Mesenchymal stem cell (in vitro differentiated cells and primary cell): Measurements from ENCODE around the gene AXIN1.
"Not testable (repeated sequence)": the region's sequence is repeated elsewhere in the genome, so short reads cannot be mapped to it uniquely, and the experiment has no call there.

ENCODE experiments used
- DNase-seq: peaks from one replicate; pipeline ENCODE4 v3.0.0-alpha.2; 2013
- H2AFZ ChIP-seq: one replicate; pipeline ENCODE4 v1.6.1; 2013; ENCODE audit warnings: low read depth, mild to moderate bottlenecking, control low read depth, inconsistent platforms, low read length, moderate library complexity
- H2AK5ac ChIP-seq: 2 replicates; pipeline ENCODE4 v1.6.1; 2013; ENCODE audit warnings: low read length, moderate library complexity, mild to moderate bottlenecking, inconsistent platforms; ENCODE audit not compliant: severe bottlenecking
- H2BK120ac ChIP-seq: one replicate; pipeline ENCODE4 v1.6.1; 2013; ENCODE audit warnings: low read depth, mild to moderate bottlenecking, inconsistent platforms, low read length, moderate library complexity
- H2BK12ac ChIP-seq, 2 experiments: one replicate each; pipeline ENCODE4 v1.6.1; 2013; ENCODE audit warnings: inconsistent platforms in 2 of 2, low read length in 2 of 2, mild to moderate bottlenecking in 2 of 2, moderate library complexity in 2 of 2, control low read depth in 1 of 2
- H2BK15ac ChIP-seq: one replicate; pipeline ENCODE4 v1.6.1; 2013; ENCODE audit warnings: mild to moderate bottlenecking, low read depth, inconsistent platforms; ENCODE audit not compliant: poor library complexity, severe bottlenecking
- H2BK5ac ChIP-seq: 2 replicates; pipeline ENCODE4 v1.6.1; 2013; ENCODE audit warnings: low read depth, mild to moderate bottlenecking, low read length, control low read depth, inconsistent platforms; ENCODE audit not compliant: poor library complexity, severe bottlenecking
- H3K14ac ChIP-seq, 2 experiments: one replicate each; pipeline ENCODE4 v1.6.1; 2013; ENCODE audit warnings: inconsistent platforms in 2 of 2, low read length in 2 of 2, control low read depth in 1 of 2, mild to moderate bottlenecking in 1 of 2, moderate library complexity in 1 of 2
- H3K18ac ChIP-seq, 2 experiments: one replicate each; pipeline ENCODE4 v1.6.1; 2013; ENCODE audit warnings: inconsistent platforms in 2 of 2, low read length in 2 of 2, control low read depth in 1 of 2, low read depth in 1 of 2, mild to moderate bottlenecking in 1 of 2
- H3K23ac ChIP-seq, 2 experiments: one replicate each; pipeline ENCODE4 v1.6.1; 2013; ENCODE audit warnings: inconsistent platforms in 2 of 2, low read length in 2 of 2, mild to moderate bottlenecking in 2 of 2, moderate library complexity in 2 of 2, control low read depth in 1 of 2
- H3K27ac ChIP-seq: 2 replicates; pipeline ENCODE4 v1.5.1; 2013; ENCODE audit warnings: mild to moderate bottlenecking, moderate library complexity, low read length, control low read depth, inconsistent platforms; ENCODE audit not compliant: poor library complexity, severe bottlenecking
- H3K27me3 ChIP-seq, 2 experiments: 2 replicates each; pipeline versions ENCODE4 v1.6.1 to v1.7.0; 2013; ENCODE audit warnings: low read length in 2 of 2, mild to moderate bottlenecking in 2 of 2, moderate library complexity in 2 of 2, control low read depth in 1 of 2, inconsistent platforms in 1 of 2; ENCODE audit not compliant: control insufficient read depth in 1 of 2, insufficient read depth in 1 of 2
- H3K36me3 ChIP-seq, 2 experiments: 2 replicates each; pipeline versions ENCODE4 v1.6.1 to v1.7.0; 2013; ENCODE audit warnings: low read length in 2 of 2, control low read depth in 1 of 2, inconsistent platforms in 1 of 2, low read depth in 1 of 2, mild to moderate bottlenecking in 1 of 2; ENCODE audit not compliant: insufficient read depth in 2 of 2, control insufficient read depth in 1 of 2
- H3K4ac ChIP-seq, 2 experiments: one replicate each; pipeline ENCODE4 v1.6.1; 2013; ENCODE audit warnings: inconsistent platforms in 2 of 2, low read length in 2 of 2, mild to moderate bottlenecking in 2 of 2, moderate library complexity in 2 of 2, control low read depth in 1 of 2, low read depth in 1 of 2
- H3K4me1 ChIP-seq: 2 replicates; pipeline ENCODE4 v1.6.1; 2013; ENCODE audit warnings: low read depth, low read length, control low read depth; ENCODE audit not compliant: control insufficient read depth, insufficient read depth
- H3K4me2 ChIP-seq: 2 replicates; pipeline ENCODE4 v1.6.1; 2013; ENCODE audit warnings: low read length, mild to moderate bottlenecking, inconsistent platforms; ENCODE audit not compliant: poor library complexity, severe bottlenecking
- H3K4me3 ChIP-seq, 2 experiments: 2 replicates each; pipeline versions ENCODE4 v1.5.1 to v1.7.0; 2013; ENCODE audit warnings: low read length in 2 of 2, mild to moderate bottlenecking in 2 of 2, control low read depth in 1 of 2, low read depth in 1 of 2; ENCODE audit not compliant: insufficient read depth in 1 of 2
- H3K79me1 ChIP-seq: replicated peaks from 2 replicates; pipeline ENCODE4 v1.6.1; 2013; ENCODE audit warnings: mild to moderate bottlenecking, control low read depth, low read length, inconsistent platforms; ENCODE audit not compliant: poor library complexity, severe bottlenecking
- H3K9ac ChIP-seq: 2 replicates; pipeline ENCODE4 v1.7.0; 2013; ENCODE audit warnings: mild to moderate bottlenecking, low read length, moderate library complexity
- H3K9me3 ChIP-seq: 2 replicates; pipeline ENCODE4 v1.7.0; 2013; ENCODE audit warnings: mild to moderate bottlenecking, low read length; ENCODE audit not compliant: control insufficient read depth
- H4K8ac ChIP-seq: one replicate; pipeline ENCODE4 v1.6.1; 2013; ENCODE audit warnings: inconsistent platforms, mild to moderate bottlenecking, low read length, moderate library complexity
- H4K91ac ChIP-seq: one replicate; pipeline ENCODE4 v1.6.1; 2013; ENCODE audit warnings: mild to moderate bottlenecking, low read length, inconsistent platforms
- WGBS: methylation state at CpG from one replicate; pipeline ENCODE4 v1.1.7; 2013; ENCODE audit warnings: mixed read lengths; 5-methylcytosine and 5-hydroxymethylcytosine counted together

AXIN1 gene

GRCh38 chr16:378113-378820, 25.7 kb upstream of the AXIN1 start:
- H3K4me3 ChIP-seq, H2AFZ ChIP-seq: not testable (repeated sequence)

DNA sequence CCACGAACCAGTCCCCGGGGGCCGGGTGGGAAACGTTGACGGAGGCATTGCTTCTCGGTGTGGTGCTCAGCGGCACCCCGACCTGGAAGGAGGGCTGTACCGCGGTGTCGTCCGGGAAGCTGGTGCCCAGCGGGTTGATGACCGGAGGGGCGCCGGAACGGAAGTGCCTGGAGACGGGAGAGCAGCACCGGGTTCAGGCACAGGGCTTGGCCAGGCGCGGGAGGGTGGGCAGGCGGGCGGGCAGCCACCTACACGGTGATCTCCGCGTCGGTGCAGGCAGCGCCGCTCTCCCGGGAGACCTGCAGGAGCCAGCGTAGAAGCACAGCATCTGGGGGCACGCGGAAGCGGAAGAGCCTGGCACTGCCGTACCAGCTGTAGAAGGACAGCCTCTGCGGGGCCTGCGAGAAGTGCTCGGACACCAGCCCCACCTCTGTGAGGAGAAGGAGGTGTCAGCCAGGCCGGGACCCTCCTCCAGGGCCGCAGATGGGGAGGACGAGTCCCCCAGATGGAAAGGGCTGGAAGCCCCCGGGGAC, 25.0 kb upstream of the AXIN1 start:
- Histone ChIP-seq H2BK120ac (no peak overlapping the region), H3K18ac (no peak overlapping the region), H3K9ac (no peak overlapping the region), H2BK12ac (no peak overlapping the region), H2AK5ac (no peak overlapping the region), H2BK5ac (no peak overlapping the region), H3K27ac (no peak overlapping the region), H3K9me3 (no peaks in the 10 kb centered on the region), H3K36me3 (peaks cover 43 to 61% of the 10 kb centered on the region in 2 experiments), H4K8ac (no peak overlapping the region), H3K4me3 (no peak overlapping the region), H3K27me3 (no peaks in the 10 kb centered on the region), H2AFZ (no peak overlapping the region), H3K4ac (no peak overlapping the region), H3K4me2 (no peak overlapping the region), H2BK15ac (no peak overlapping the region), H4K91ac (no peak overlapping the region), H3K4me1 (peaks cover 25% of the 10 kb centered on the region), H3K23ac (no peak overlapping the region), H3K14ac (no peak overlapping the region), H3K79me1 (peaks cover 35% of the 10 kb centered on the region)
- WGBS = 96% methylated on average over 42 of the region's 42 CpGs
- no peak for DNase-seq

More at GRCh38 chr16:378113-378820, 25.7 kb upstream of the AXIN1 start:
- H2BK120ac ChIP-seq, H3K9ac ChIP-seq, DNase-seq, H2BK5ac ChIP-seq, H3K4me2 ChIP-seq, H2BK12ac ChIP-seq, H3K27me3 ChIP-seq, H2AK5ac ChIP-seq, H4K8ac ChIP-seq, H3K23ac ChIP-seq, H3K18ac ChIP-seq, H4K91ac ChIP-seq, H3K4ac ChIP-seq, H3K27ac ChIP-seq, H2BK15ac ChIP-seq, H3K9me3 ChIP-seq, H3K14ac ChIP-seq: not testable (repeated sequence)
- Histone ChIP-seq H3K79me1 (peaks cover 35% of the 10 kb centered on the region), H3K4me1 (peaks cover 31% of the 10 kb centered on the region), H3K36me3 (peaks cover 36 to 53% of the 10 kb centered on the region in 2 experiments)
- WGBS = 88% methylated on average over 33 of the region's 36 CpGs

- Histone ChIP-seq H4K8ac (no peak overlapping the region), H2AK5ac (no peak overlapping the region), H3K9ac (no peak overlapping the region), H3K23ac (no peak overlapping the region), H3K36me3 (peaks cover 48 to 67% of the 10 kb centered on the region in 2 experiments), H3K27ac (no peak overlapping the region), H2AFZ (no peak overlapping the region), H3K27me3 (no peaks in the 10 kb centered on the region), H3K4me3 (no peak overlapping the region), H4K91ac (no peak overlapping the region), H3K4me1 (peaks cover 22% of the 10 kb centered on the region), H3K4ac (no peak overlapping the region), H3K79me1 (peaks cover 35% of the 10 kb centered on the region), H2BK15ac (no peak overlapping the region), H3K9me3 (no peaks in the 10 kb centered on the region), H3K4me2 (no peak overlapping the region), H3K14ac (no peak overlapping the region), H3K18ac (no peak overlapping the region), H2BK12ac (no peak overlapping the region), H2BK5ac (no peak overlapping the region), H2BK120ac (no peak overlapping the region)
- WGBS = 98% methylated on average over 24 of the region's 26 CpGs
- no peak for DNase-seq
These were observed 24.4 kb upstream of the AXIN1 start for GRCh38 chr16:376817-377418.
